Astrocyte of the hippocampus (primary cell): Measurements from ENCODE around the gene AGPAT3.
"Not testable (repeated sequence)": the region's sequence is repeated elsewhere in the genome, so short reads cannot be mapped to it uniquely, and the experiment has no call there.

Source experiments
- DNase-seq: peaks from one replicate; pipeline ENCODE4 v3.0.0; 2011; ENCODE audit warnings: low read depth, low spot score

AGPAT3 gene

GRCh38 chr21:43834146-43834905 lies 30.7 kb upstream of the AGPAT3 start:
- DNase-seq, result no peak

DNA sequence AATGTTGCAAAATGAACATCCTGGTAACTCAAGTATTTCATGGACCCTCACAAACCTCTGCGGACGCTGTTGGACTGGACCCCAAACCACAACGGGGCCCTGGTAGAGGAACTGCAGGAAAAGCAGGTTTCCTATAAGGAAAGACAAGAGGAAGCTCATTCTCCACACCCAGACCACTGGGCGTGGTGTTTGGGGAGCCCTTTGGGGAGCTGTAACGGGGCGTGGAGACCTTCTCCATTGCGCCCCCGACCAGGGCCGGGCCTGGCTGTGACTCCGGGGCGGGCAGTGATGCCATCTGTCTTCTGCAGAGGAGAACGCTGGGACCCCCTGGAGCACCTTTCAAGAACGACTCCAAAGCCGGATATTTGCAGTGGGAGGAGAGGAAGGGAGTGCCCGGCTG lies 30.0 kb upstream of the AGPAT3 start:
- DNase-seq, result no peak

DNA sequence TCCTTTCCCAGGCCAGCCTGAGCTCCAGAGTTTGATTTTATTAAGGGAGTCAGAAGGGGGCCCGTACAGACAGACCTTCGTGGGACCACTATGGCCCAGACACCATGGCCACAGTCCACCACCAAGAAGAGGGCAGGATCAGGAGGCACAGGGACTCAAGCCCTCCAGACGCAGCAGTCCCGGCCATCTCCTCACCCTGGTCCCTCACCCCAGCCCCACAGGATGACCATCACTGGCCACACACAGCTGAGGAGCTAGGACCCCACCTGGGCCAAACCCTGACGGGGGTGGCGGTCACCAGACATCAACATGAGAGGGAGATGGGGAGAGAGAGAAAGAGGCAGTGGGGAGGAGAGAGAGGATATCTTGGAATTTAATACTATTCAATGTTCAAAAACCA lies 29.2 kb upstream of the AGPAT3 start:
- no peak for DNase-seq

- no peak for DNase-seq
Measured at GRCh38 chr21:43836616-43837015, 28.4 kb upstream of the AGPAT3 start.

DNA sequence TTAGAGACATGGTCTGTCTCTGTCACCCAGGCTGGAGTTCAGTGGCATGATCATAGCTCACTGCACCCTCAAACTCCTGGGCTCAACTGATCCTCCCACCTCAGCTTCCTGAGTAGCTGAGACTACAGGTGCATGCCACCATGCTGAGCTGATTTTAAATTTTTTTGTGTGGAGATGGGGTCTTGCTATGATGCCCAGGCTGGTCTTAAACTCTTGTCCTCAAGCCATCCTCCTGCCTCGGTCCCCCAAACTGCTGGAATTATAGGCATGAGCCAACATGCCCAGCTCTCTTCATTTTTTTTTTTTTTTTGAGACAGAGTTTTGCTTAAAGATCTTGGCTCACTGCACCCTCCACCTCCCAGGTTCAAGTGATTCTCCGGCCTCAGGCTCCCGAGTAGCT lies 24.8 kb upstream of the AGPAT3 start:
- no peak for DNase-seq

DNA sequence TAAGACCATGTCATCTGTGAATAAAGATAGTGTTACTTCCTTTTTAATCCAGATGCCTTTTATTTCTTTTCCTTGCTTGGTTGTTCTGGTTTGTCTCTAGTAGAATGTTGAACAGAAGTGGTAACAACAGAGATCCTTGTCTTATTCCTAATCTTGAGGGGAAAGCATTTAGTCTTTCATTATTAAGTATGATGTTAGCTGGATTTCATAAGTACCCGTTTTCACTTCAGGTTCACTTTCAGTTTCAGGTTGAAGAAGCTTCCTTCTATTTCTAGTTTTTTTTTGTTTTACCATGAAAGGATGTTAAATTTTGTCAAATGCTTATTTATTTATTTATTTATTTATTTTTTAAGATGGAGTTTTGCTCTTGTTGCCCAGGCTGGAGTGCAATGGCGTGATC lies 22.3 kb upstream of the AGPAT3 start:
- no peak for DNase-seq

GRCh38 chr21:43844906-43845305 lies 20.1 kb upstream of the AGPAT3 start:
- not testable (repeated sequence) for DNase-seq

- DNase-seq, result no peak
Measured at GRCh38 chr21:43845386-43845785, 19.6 kb upstream of the AGPAT3 start.

- no peak for DNase-seq
Measured at GRCh38 chr21:43846430-43846829, 18.6 kb upstream of the AGPAT3 start.

DNA sequence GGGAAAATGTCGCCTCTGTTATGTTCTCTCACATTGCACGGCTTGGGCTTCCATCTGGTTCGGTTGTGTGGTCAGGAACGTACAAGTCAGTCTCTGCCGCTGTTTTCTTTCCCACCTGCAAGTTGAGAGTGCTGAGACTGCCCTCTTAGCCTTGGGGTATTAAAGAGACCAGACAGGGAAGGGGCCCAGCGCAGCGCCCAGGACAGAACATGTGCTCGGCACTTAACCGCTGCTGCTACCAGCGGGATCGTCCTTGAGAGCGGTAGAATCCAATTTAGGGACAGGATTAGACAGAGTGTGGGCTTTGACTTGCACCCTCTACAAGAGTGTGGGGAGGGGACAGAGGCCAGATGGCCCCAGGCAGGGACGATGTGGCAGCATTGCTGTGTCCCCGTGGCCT lies 17.7 kb upstream of the AGPAT3 start:
- DNase-seq, result no peak

- DNase-seq, result no peak
Measured at GRCh38 chr21:43848771-43849170, 16.3 kb upstream of the AGPAT3 start.

GRCh38 chr21:43849532-43850299 lies 15.3 kb upstream of the AGPAT3 start:
- DNase-seq, result no peak

- DNase-seq, result no peak
Measured at GRCh38 chr21:43850728-43851295, 14.2 kb upstream of the AGPAT3 start.

DNA sequence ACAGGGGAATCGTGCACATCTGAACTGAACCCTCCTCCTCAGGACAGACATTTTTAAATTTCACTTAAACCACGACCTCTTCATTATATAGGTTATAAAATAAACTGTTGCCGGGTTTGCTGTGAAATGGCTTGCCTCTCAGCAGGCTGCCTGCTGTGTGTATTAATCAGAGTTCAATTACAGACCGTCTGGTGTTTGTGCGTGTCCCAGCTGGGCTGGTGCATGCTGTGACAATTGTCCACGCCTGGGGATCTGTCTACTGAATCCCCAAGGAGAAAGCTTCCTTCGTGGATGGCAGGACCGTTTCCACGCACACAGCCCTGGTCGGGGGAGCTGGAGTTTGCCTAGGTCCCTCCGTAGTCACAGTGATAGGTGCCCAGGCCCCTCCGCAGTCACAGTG lies 13.4 kb upstream of the AGPAT3 start:
- no peak for DNase-seq

DNA sequence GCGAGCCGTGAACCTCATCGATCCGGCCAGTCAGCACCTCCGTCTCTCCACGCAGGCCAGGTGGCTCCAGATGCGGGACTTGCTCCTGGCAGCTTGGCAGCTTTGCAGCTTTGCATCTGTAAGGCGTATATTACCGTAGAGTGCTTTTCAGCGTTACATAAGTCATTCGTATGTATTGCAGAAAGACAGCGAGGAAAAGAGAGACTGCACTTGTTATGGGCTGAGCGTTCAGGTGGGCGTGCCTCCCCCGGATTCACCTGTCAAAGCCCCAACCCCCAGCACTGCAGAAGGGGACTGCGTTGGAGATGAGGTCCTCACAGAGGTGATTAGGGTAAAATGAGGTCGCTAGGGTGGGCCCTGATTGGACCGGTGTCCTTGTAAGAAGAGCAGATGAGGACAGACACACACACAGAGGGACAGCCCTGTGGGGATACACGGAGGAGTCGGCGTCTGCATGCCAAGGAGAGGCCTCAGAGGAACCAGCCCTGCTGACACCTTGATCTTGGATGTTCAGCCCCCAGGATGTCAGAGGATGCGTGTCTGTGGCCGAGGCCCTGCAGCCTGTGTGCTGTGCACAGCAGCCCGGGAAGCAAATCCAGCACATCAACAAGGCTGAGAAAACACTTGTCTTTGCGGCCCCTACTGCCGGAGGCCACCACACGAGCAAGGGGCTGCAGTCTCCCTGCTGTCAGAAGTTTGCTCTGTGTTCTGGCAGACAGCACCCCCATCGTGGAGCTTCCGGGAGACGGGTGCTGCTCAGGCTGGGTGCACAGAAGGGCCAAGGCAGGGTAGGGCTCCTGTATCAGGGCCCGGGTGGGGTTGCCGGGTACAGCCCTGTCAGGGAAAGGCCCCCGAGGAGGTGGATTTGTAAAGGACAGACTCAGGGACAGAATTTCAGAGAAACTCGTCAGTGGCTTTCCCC lies 10.9 kb upstream of the AGPAT3 start:
- DNase-seq, result no peak

- DNase-seq, result no peak
Measured at GRCh38 chr21:43854773-43855633, 10.0 kb upstream of the AGPAT3 start.

- no peak for DNase-seq
Measured at GRCh38 chr21:43855955-43856354, 9.1 kb upstream of the AGPAT3 start.

DNA sequence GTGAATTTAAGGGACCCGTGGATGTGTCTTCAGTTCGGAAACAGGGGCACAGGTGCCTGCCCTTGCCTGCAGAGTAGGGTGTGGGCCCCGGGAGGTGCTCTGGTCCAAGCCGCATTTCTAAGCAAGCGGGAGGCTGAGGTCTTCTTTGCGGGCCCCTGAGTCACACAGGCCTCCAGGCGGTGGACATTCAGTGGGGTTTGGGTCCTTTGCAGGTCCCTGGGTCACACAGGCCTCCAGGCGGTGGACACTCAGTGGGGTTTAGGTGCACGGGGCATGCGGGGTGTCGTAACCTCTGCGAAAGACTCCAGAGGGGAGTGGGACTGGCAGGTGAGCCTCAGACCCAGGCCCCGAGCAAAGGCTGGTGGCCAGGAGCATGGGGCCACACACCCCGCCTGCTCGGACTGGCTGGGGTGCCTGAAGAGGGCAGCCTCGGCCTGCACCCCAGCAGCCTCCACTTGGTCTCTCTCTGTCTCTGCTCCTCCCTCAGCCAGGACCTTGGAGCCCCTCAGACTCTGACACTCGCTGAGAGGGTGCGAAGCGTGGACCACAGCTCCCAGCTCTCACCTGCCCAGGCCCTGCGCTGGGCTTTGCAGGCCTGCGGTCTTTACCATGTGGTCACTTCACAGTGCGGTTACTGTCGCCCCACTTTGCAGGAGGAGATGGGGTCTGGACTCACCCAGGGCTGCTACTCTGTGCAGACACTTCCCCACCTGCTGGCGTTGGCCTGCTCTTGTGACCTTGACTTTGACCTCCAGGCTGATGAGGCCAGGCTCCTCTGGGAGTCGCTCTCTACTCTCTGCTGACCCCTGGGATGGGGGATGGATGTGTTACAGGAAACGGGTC lies 6.0 kb upstream of the AGPAT3 start:
- no peak for DNase-seq

DNA sequence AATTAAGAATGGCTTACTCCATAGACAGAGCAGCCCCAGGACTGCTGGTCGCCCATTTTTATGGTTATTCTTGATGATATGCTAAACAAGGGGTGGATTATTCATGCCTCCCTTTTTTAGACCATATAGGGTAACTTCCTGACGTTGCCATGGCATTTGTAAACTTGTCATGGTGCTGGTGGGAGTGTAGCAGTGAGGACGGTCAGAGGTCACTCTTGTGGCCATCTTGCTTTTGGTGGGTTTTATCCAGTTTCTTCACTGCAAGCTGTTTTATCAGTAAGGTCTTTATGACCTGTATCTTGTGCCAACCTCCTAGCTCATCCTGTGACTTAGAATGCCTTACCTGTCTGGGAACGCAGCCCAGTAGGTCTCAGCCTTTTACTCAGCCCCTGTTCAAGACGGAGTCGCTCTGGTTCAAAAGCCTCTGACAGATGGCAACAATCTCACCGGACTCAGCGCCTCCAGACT lies 5.2 kb upstream of the AGPAT3 start:
- no peak for DNase-seq

DNA sequence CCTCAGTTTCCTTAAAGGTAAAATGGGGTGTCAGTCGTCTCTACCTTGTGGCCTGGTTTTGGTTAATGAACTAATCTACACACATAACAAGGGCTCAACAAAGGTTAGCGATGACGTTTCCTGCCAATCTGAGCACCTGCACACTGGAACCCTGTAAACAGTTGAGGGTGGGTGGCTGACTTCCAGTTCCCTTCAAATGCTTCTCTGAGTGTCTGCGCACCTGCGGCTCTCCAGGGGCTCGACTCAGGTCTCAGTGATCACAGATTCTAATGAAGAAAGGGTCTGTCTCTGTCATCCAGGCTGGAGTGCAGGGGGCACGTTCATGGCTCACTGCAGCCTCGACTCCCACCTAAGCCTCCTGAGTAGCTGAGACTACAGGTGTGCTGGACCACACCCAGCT lies 3.3 kb upstream of the AGPAT3 start:
- no peak for DNase-seq
